Fibroblast of skin of left quadriceps (primary cell): ENCODE measurements around the gene SPDYC.
"Not testable (repeated sequence)": the region's sequence is repeated elsewhere in the genome, so short reads cannot be mapped to it uniquely, and the experiment has no call there.

Source experiments
- DNase-seq, 2 experiments: peaks; one replicate each; pipeline ENCODE4 v3.0.0-alpha.2; 2013; ENCODE audit warnings: low read depth in 2 of 2

Gene SPDYC

GRCh38 chr11:65167656-65168055 lies 2.4 kb upstream of the SPDYC start:
- DNase-seq: no peak

- DNase-seq: no peak
Observed at GRCh38 chr11:65169164-65169641, 830 bp upstream of the SPDYC start.

- DNase-seq: no peak
Observed at GRCh38 chr11:65172600-65172999, 2.6 kb downstream of the SPDYC start.

GRCh38 chr11:65174571-65175010 lies 4.6 kb downstream of the SPDYC start:
- DNase-seq: not testable (repeated sequence)

GRCh38 chr11:65180877-65181568 lies 11.0 kb downstream of the SPDYC start:
- peak; percentile 18 to 21 for DNase-seq

- DNase-seq: peak; percentile 70 to 77
Observed at GRCh38 chr11:65181569-65182257, 11.7 kb downstream of the SPDYC start, which contains the start of gene CAPN1. Gene CAPN1, plus strand, starts transcription at chr11:65181928. Its CDS starts 774 bp downstream, at chr11:65182702.

- no peak for DNase-seq
Observed at GRCh38 chr11:65182258-65183170, 12.5 kb downstream of the SPDYC start.

GRCh38 chr11:65183201-65183891 lies 13.3 kb downstream of the SPDYC start:
- DNase-seq: no peak

- DNase-seq: no peak
Observed at GRCh38 chr11:65184146-65184545, 14.1 kb downstream of the SPDYC start.

- no peak for DNase-seq
Observed at GRCh38 chr11:65185171-65185570, 15.1 kb downstream of the SPDYC start.

- DNase-seq: no peak
Observed at GRCh38 chr11:65185869-65186341, 15.9 kb downstream of the SPDYC start.

- DNase-seq: no peak
Observed at GRCh38 chr11:65186701-65187100, 16.7 kb downstream of the SPDYC start.

- no peak for DNase-seq
Observed at GRCh38 chr11:65187146-65187675, 17.2 kb downstream of the SPDYC start.

GRCh38 chr11:65187971-65188461 lies 18.0 kb downstream of the SPDYC start:
- no peak for DNase-seq

GRCh38 chr11:65188486-65188885 lies 18.5 kb downstream of the SPDYC start:
- DNase-seq: no peak

- no peak for DNase-seq
Observed at GRCh38 chr11:65189191-65189590, 19.2 kb downstream of the SPDYC start.

GRCh38 chr11:65194564-65194963 lies 24.5 kb downstream of the SPDYC start:
- no peak for DNase-seq

- no peak for DNase-seq
Observed at GRCh38 chr11:65204143-65204542, 34.1 kb downstream of the SPDYC start.

- no peak for DNase-seq
Observed at GRCh38 chr11:65204646-65205601, 34.9 kb downstream of the SPDYC start.

GRCh38 chr11:65205602-65205967 lies 35.6 kb downstream of the SPDYC start:
- DNase-seq: no peak
